ENCODE results near the gene DGKD. TPM values are rescaled to one million over a fixed set of nuclear protein-coding genes. Genes with fewer than 3 reads are reported as not detected.

DGKD gene
- total RNA-seq, 4 donors from 2014 or later = 9.1 to 21.9 (median 17.8) TPM

- Histone ChIP-seq H3K36me3 (peaks cover 0 to 94% of the 10 kb centered on the region in 2 donors), H3K4me3 (no peak overlapping the region), H3K27me3 (no peaks in the 10 kb centered on the region), H3K9me3 (no peaks in the 10 kb centered on the region), H3K4me1 (peaks cover 0 to 16% (median 0%) of the 10 kb centered on the region in 3 donors), H3K27ac (no peak overlapping the region)
- TF ChIP-seq POLR2A (IDR thresholded peaks at IDR 0.05) (no peak), POLR2AphosphoS5 (IDR thresholded peaks at IDR 0.05) (no peak), EP300 (IDR thresholded peaks at IDR 0.05) (no peak), CTCF (IDR thresholded peaks at IDR 0.05) (no peak)
- no peak for ATAC-seq
- WGBS, 2 donors (ENCODE audit: low coverage in 1 of 2) = 95 to 100% methylated on average over 2 of the region's 4 CpGs
These were observed 94.3 kb downstream of the DGKD start for GRCh38 chr2:233448575-233448974.

- TF ChIP-seq CTCF (IDR thresholded peaks at IDR 0.05) (peak in 3 of 4 experiments; percentile 58 to 64 (median 59)), EP300 (IDR thresholded peaks at IDR 0.05) (no peak)
- Histone ChIP-seq H3K4me1 (peaks cover 0 to 9% (median 0%) of the 10 kb centered on the region in 3 donors), H3K9me3 (no peaks in the 10 kb centered on the region), H3K27ac (no peak overlapping the region), H3K36me3 (peaks cover 0 to 99% of the 10 kb centered on the region in 2 donors), H3K27me3 (no peaks in the 10 kb centered on the region), H3K4me3 (no peak overlapping the region)
- 62 to 100% methylated on average over 1 to 13 of the region's 31 CpGs for WGBS, 2 donors (ENCODE audit: low coverage in 1 of 2)
- ATAC-seq = peak; percentile 35
These were observed 95.0 kb downstream of the DGKD start for GRCh38 chr2:233449081-233449901.

GRCh38 chr2:233449921-233450863 lies 95.9 kb downstream of the DGKD start:
- H3K27ac ChIP-seq = no peak overlapping the region
- no peak overlapping the region for H3K4me3 ChIP-seq
- TF ChIP-seq EP300 (IDR thresholded peaks at IDR 0.05) (no peak), POLR2AphosphoS5 (IDR thresholded peaks at IDR 0.05) (no peak)
- no peaks in the 10 kb centered on the region for H3K27me3 ChIP-seq
- peaks cover 0 to 7% (median 0%) of the 10 kb centered on the region in 3 donors for H3K4me1 ChIP-seq
- ATAC-seq = no peak
- peaks cover 0 to 100% of the 10 kb centered on the region in 2 donors for H3K36me3 ChIP-seq
- no peaks in the 10 kb centered on the region for H3K9me3 ChIP-seq
- 78 to 93% methylated on average over 3 to 4 of the region's 33 CpGs for WGBS, 2 donors (ENCODE audit: low coverage in 1 of 2)

- TF ChIP-seq CTCF (IDR thresholded peaks at IDR 0.05) (no peak), EP300 (IDR thresholded peaks at IDR 0.05) (no peak), POLR2AphosphoS5 (IDR thresholded peaks at IDR 0.05) (no peak), POLR2A (IDR thresholded peaks at IDR 0.05) (no peak)
- no peaks in the 10 kb centered on the region for H3K9me3 ChIP-seq
- H3K4me1 ChIP-seq = peaks cover 0 to 7% (median 0%) of the 10 kb centered on the region in 3 donors
- no peak for ATAC-seq
- H3K27me3 ChIP-seq = no peaks in the 10 kb centered on the region
- no peak overlapping the region for H3K4me3 ChIP-seq
- WGBS, 2 donors (ENCODE audit: low coverage in 1 of 2) = 93% methylated on average over 12 of the region's 22 CpGs
- peaks cover 0 to 100% of the 10 kb centered on the region in 2 donors for H3K36me3 ChIP-seq
- H3K27ac ChIP-seq = no peak overlapping the region
These were observed 96.7 kb downstream of the DGKD start for GRCh38 chr2:233450864-233451575.

- Histone ChIP-seq H3K4me3 (no peak overlapping the region), H3K27ac (no peak overlapping the region), H3K27me3 (no peaks in the 10 kb centered on the region), H3K36me3 (peaks cover 0 to 100% of the 10 kb centered on the region in 2 donors), H3K9me3 (no peaks in the 10 kb centered on the region), H3K4me1 (peaks cover 0 to 7% (median 0%) of the 10 kb centered on the region in 3 donors)
- TF ChIP-seq POLR2AphosphoS5 (IDR thresholded peaks at IDR 0.05) = no peak
- no peak for TF ChIP-seq POLR2A (IDR thresholded peaks at IDR 0.05)
- TF ChIP-seq EP300 (IDR thresholded peaks at IDR 0.05) = no peak
- TF ChIP-seq CTCF (IDR thresholded peaks at IDR 0.05) = no peak
- WGBS, 2 donors (ENCODE audit: low coverage in 1 of 2) = 77 to 88% methylated on average over 5 to 6 of the region's 9 CpGs
- no peak for ATAC-seq
These were observed 97.7 kb downstream of the DGKD start for GRCh38 chr2:233451950-233452349.

Data from gastroesophageal sphincter (tissue), 4 donors.